ENCODE measurements around the gene C9orf57. TPM values are rescaled to one million over a fixed set of nuclear protein-coding genes. Genes with fewer than 3 reads are reported as not detected.

C9orf57 gene
- polyA plus RNA-seq, 1 donor (not counting 4 experiments of a cell fraction or from before 2014, with no cell fraction given) = not detected

GRCh38 chr9:72025906-72026305 is 34.5 kb downstream of the C9orf57 start:
- FAIRE-seq = peak; percentile 86
- Histone ChIP-seq H3K9me1 (ENCODE audit: control insufficient read depth, extremely low read depth, insufficient read depth, low read length) (no peaks in the 10 kb centered on the region), H3K79me2 (ENCODE audit: control insufficient read depth, insufficient read depth, low read length) (no peaks in the 10 kb centered on the region), H3K9ac (ENCODE audit: control insufficient read depth, extremely low read depth, insufficient read depth, low read length) (peak overlapping the region; percentile 58), H3K36me3 (ENCODE audit: control insufficient read depth in 2 of 2, extremely low read depth in 1 of 2, insufficient read depth in 2 of 2, low read length in 2 of 2) (no peaks in the 10 kb centered on the region), H2AFZ (ENCODE audit: control insufficient read depth, low read length) (peak overlapping the region; percentile 45), H3K4me1 (ENCODE audit: control insufficient read depth, extremely low read depth, insufficient read depth, low read length) (peaks cover 31% of the 10 kb centered on the region), H3K27me3 (ENCODE audit: control insufficient read depth, extremely low read depth, insufficient read depth, low read length) (no peaks in the 10 kb centered on the region), H3K4me2 (ENCODE audit: control insufficient read depth, extremely low read depth, insufficient read depth, low read depth, low read length) (peak overlapping the region; percentile 58), H4K20me1 (ENCODE audit: control insufficient read depth, extremely low read depth, insufficient read depth, low read length) (no peaks in the 10 kb centered on the region), H3K9me3 (ENCODE audit: control insufficient read depth, low read depth, low read length) (no peaks in the 10 kb centered on the region), H3K27ac (ENCODE audit: control insufficient read depth, insufficient read depth, low read length) (peak overlapping the region; percentile 83), H3K4me3 (ENCODE audit: control insufficient read depth in 2 of 3, extremely low read depth in 1 of 3, insufficient read depth in 2 of 3, low read depth in 1 of 3, low read length in 3 of 3) (no peak overlapping the region)
- dilution Hi-C loops (cut with MboI; ENCODE audit: extremely low pct_ligation_motif_present, low sequenced_read_pairs) = loop anchor here (25.0 kb wide), 1 partner anchor 236 kb away; no protein-coding TSS in a partner anchor
- TF ChIP-seq CTCF (optimal IDR thresholded peaks at IDR 0.05 in 1 of 3, IDR thresholded peaks at IDR 0.05 in 1 of 3, conservative IDR thresholded peaks at IDR 0.05 in 1 of 3; ENCODE audit: extremely low read depth in 1 of 3, insufficient read depth in 2 of 3, low read length in 3 of 3) = no peak
- no peak for TF ChIP-seq EZH2 (IDR thresholded peaks at IDR 0.05; ENCODE audit: low read length)
- peak; percentile 86 for DNase-seq (ENCODE audit: low read depth, low spot score)

GRCh38 chr9:72023596-72023995 is 36.8 kb downstream of the C9orf57 start:
- peaks cover 25% of the 10 kb centered on the region for H3K4me1 ChIP-seq (ENCODE audit: control insufficient read depth, extremely low read depth, insufficient read depth, low read length)
- H3K27ac ChIP-seq (ENCODE audit: control insufficient read depth, insufficient read depth, low read length) = no peak overlapping the region
- FAIRE-seq (no peak), DNase-seq (ENCODE audit: low read depth, low spot score) (no peak)
- H3K9me1 ChIP-seq (ENCODE audit: control insufficient read depth, extremely low read depth, insufficient read depth, low read length) = no peaks in the 10 kb centered on the region
- TF ChIP-seq EZH2 (IDR thresholded peaks at IDR 0.05; ENCODE audit: low read length) (no peak), CTCF (optimal IDR thresholded peaks at IDR 0.05 in 1 of 3, IDR thresholded peaks at IDR 0.05 in 1 of 3, conservative IDR thresholded peaks at IDR 0.05 in 1 of 3; ENCODE audit: extremely low read depth in 1 of 3, insufficient read depth in 2 of 3, low read length in 3 of 3) (no peak)
- no peak overlapping the region for H3K4me3 ChIP-seq (ENCODE audit: control insufficient read depth in 2 of 3, extremely low read depth in 1 of 3, insufficient read depth in 2 of 3, low read depth in 1 of 3, low read length in 3 of 3)
- H3K9me3 ChIP-seq (ENCODE audit: control insufficient read depth, low read depth, low read length) = no peaks in the 10 kb centered on the region
- dilution Hi-C loops (cut with MboI; ENCODE audit: extremely low pct_ligation_motif_present, low sequenced_read_pairs) = no loop called here
- H2AFZ ChIP-seq (ENCODE audit: control insufficient read depth, low read length) = no peak overlapping the region
- H3K27me3 ChIP-seq (ENCODE audit: control insufficient read depth, extremely low read depth, insufficient read depth, low read length) = no peaks in the 10 kb centered on the region
- no peaks in the 10 kb centered on the region for H4K20me1 ChIP-seq (ENCODE audit: control insufficient read depth, extremely low read depth, insufficient read depth, low read length)
- no peaks in the 10 kb centered on the region for H3K79me2 ChIP-seq (ENCODE audit: control insufficient read depth, insufficient read depth, low read length)
- no peak overlapping the region for H3K9ac ChIP-seq (ENCODE audit: control insufficient read depth, extremely low read depth, insufficient read depth, low read length)
- no peaks in the 10 kb centered on the region for H3K36me3 ChIP-seq (ENCODE audit: control insufficient read depth in 2 of 2, extremely low read depth in 1 of 2, insufficient read depth in 2 of 2, low read length in 2 of 2)
- H3K4me2 ChIP-seq (ENCODE audit: control insufficient read depth, extremely low read depth, insufficient read depth, low read depth, low read length) = no peak overlapping the region
